ENCODE results near the gene CYB5B. TPM values are rescaled to one million over a fixed set of nuclear protein-coding genes. Genes with fewer than 3 reads are reported as not detected.

CYB5B gene
- total and polyA plus RNA-seq, 4 donors = 38.7 to 86.3 (median 45.8) TPM

- Histone ChIP-seq H3K4me3 (ENCODE audit: low read depth in 1 of 3, low read length in 3 of 3) (no peak overlapping the region), H3K9me3 (ENCODE audit: control insufficient read depth in 4 of 4, low read length in 3 of 4) (no peaks in the 10 kb centered on the region), H3K36me3 (ENCODE audit: control insufficient read depth in 4 of 4, insufficient read depth in 3 of 4, low read depth in 1 of 4, low read length in 3 of 4) (no peaks in the 10 kb centered on the region), H3K9ac (ENCODE audit: low read depth in 1 of 2, low read length in 2 of 2) (no peak overlapping the region), H3K27me3 (ENCODE audit: control insufficient read depth in 4 of 4, insufficient read depth in 4 of 4, low read length in 3 of 4) (no peaks in the 10 kb centered on the region), H3K4me1 (ENCODE audit: control insufficient read depth in 4 of 4, insufficient read depth in 4 of 4, low read length in 3 of 4) (peaks cover 0 to 10% (median 0%) of the 10 kb centered on the region in 4 donors), H3K27ac (ENCODE audit: low read depth in 1 of 2, low read length in 2 of 2) (peak overlapping the region in 1 of 2 donors; percentile 61)
- no peak for TF ChIP-seq RXRA (IDR thresholded peaks at IDR 0.05)
- no peak for TF ChIP-seq HNF4A (conservative IDR thresholded peaks at IDR 0.05)
- TF ChIP-seq SP1 (IDR thresholded peaks at IDR 0.05) = no peak
- no peak for TF ChIP-seq HNF4G (IDR thresholded peaks at IDR 0.05)
- TF ChIP-seq YY1 (IDR thresholded peaks at IDR 0.05) = no peak
- peak; percentile 51 to 62 for TF ChIP-seq RAD21 (IDR thresholded peaks at IDR 0.05)
- no peak for TF ChIP-seq REST (IDR thresholded peaks at IDR 0.05)
- TF ChIP-seq TAF1 (conservative IDR thresholded peaks at IDR 0.05) = no peak
- TF ChIP-seq NR2F2 (IDR thresholded peaks at IDR 0.05) = peak; percentile 76
- TF ChIP-seq GABPA (IDR thresholded peaks at IDR 0.05 in 1 of 2, conservative IDR thresholded peaks at IDR 0.05 in 1 of 2) = no peak
- TF ChIP-seq FOXA1 (IDR thresholded peaks at IDR 0.05) = no peak
- no peak for TF ChIP-seq FOXA2 (IDR thresholded peaks at IDR 0.05)
- TF ChIP-seq JUND (IDR thresholded peaks at IDR 0.05) = no peak
- TF ChIP-seq, protein P1, sequence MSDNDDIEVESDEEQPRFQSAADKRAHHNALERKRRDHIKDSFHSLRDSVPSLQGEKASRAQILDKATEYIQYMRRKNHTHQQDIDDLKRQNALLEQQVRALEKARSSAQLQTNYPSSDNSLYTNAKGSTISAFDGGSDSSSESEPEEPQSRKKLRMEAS (IDR thresholded peaks at IDR 0.05) = no peak
- TF ChIP-seq, protein P2, sequence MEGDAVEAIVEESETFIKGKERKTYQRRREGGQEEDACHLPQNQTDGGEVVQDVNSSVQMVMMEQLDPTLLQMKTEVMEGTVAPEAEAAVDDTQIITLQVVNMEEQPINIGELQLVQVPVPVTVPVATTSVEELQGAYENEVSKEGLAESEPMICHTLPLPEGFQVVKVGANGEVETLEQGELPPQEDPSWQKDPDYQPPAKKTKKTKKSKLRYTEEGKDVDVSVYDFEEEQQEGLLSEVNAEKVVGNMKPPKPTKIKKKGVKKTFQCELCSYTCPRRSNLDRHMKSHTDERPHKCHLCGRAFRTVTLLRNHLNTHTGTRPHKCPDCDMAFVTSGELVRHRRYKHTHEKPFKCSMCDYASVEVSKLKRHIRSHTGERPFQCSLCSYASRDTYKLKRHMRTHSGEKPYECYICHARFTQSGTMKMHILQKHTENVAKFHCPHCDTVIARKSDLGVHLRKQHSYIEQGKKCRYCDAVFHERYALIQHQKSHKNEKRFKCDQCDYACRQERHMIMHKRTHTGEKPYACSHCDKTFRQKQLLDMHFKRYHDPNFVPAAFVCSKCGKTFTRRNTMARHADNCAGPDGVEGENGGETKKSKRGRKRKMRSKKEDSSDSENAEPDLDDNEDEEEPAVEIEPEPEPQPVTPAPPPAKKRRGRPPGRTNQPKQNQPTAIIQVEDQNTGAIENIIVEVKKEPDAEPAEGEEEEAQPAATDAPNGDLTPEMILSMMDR (IDR thresholded peaks at IDR 0.05; ENCODE audit: low read depth, low read length, missing input control) = peak; percentile 3
- no peak for TF ChIP-seq EGR1 (IDR thresholded peaks at IDR 0.05; ENCODE audit: low read depth in 2 of 2)
- WGBS = 44% methylated on average over 12 of the region's 12 CpGs
- no peak for DNase-seq (ENCODE audit: low spot score)
Measured at GRCh38 chr16:69481901-69482341, 57.5 kb downstream of the CYB5B start.

DNA sequence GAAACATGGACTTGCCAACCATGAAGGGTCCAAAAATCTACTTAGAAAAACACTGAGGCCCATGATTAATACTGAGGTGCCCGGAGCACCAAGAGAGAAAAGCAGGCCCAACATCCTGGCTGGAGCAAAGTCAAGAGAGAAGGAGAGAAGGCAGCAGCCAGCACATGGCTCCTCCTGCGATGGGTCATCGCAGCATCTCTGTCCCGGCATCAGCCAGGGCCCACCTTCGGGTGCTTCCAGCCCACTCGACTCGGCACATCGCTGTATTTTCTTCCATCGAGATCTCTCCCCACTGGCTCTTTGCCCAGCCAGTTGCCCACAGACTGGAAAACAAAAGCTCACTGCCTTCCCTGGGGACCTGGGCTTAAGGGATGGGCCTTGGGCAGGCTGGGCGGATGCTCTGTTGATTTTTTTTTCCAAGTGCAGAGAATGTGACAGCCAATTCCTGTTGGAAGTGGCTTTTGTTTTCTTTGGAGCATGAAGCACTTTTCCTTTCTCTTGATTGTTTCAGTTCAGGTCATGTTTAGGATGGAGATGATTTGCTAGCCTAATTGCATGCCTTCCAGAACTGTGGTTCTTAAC, 58.1 kb downstream of the CYB5B start:
- H3K4me1 ChIP-seq (ENCODE audit: control insufficient read depth in 4 of 4, insufficient read depth in 4 of 4, low read length in 3 of 4) = peaks cover 0 to 10% (median 0%) of the 10 kb centered on the region in 4 donors
- peak; percentile 44 for TF ChIP-seq NR2F2 (IDR thresholded peaks at IDR 0.05)
- no peak for TF ChIP-seq GABPA (IDR thresholded peaks at IDR 0.05 in 1 of 2, conservative IDR thresholded peaks at IDR 0.05 in 1 of 2)
- no peak for TF ChIP-seq RXRA (IDR thresholded peaks at IDR 0.05)
- H3K36me3 ChIP-seq (ENCODE audit: control insufficient read depth in 4 of 4, insufficient read depth in 3 of 4, low read depth in 1 of 4, low read length in 3 of 4) = no peaks in the 10 kb centered on the region
- H3K27ac ChIP-seq (ENCODE audit: low read depth in 1 of 2, low read length in 2 of 2) = peak overlapping the region in 1 of 2 donors; percentile 61
- H3K27me3 ChIP-seq (ENCODE audit: control insufficient read depth in 4 of 4, insufficient read depth in 4 of 4, low read length in 3 of 4) = no peaks in the 10 kb centered on the region
- no peak overlapping the region for H3K4me3 ChIP-seq (ENCODE audit: low read depth in 1 of 3, low read length in 3 of 3)
- DNase-seq (ENCODE audit: low spot score) = no peak
- no peak overlapping the region for H3K9ac ChIP-seq (ENCODE audit: low read depth in 1 of 2, low read length in 2 of 2)
- WGBS = 78% methylated on average over 10 of the region's 10 CpGs
- no peaks in the 10 kb centered on the region for H3K9me3 ChIP-seq (ENCODE audit: control insufficient read depth in 4 of 4, low read length in 3 of 4)

All from liver (tissue), 9 donors.